Stimulated activated CD8-positive, alpha-beta memory T cell treated with anti-CD3 and anti-CD28 coated beads, Interleukin-7, amount 100 ng/mL, for 1 hour (primary cell): Measurements from ENCODE around the gene KIAA1210.
"Not testable (repeated sequence)": the region's sequence is repeated elsewhere in the genome, so short reads cannot be mapped to it uniquely, and the experiment has no call there.

Experiments used
- DNase-seq, 2 donors: peaks; one replicate each; pipeline ENCODE4 v3.0.0-alpha.2; 2020; ENCODE audit warnings: low read depth in 2 of 2

Gene KIAA1210

DNA sequence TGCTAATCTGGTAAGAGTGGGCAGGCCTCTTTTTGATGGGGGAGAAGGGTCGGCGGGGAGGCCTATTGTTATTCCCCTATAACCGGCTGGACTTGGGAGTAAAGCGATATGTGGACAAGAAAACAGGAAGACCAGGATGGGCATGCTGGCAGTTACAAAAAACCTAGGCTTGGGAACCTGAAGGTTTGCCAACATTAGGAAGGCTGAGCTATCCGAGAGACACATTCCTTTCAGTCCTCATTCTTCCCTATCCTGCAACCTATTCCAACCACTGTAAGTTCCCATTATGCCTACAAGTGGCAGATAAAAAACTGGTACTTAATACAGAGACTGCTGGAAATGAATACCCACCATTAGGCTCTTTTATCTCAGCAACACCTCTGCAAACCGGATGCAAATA, 87.2 kb downstream of the KIAA1210 start:
- no peak for DNase-seq

DNA sequence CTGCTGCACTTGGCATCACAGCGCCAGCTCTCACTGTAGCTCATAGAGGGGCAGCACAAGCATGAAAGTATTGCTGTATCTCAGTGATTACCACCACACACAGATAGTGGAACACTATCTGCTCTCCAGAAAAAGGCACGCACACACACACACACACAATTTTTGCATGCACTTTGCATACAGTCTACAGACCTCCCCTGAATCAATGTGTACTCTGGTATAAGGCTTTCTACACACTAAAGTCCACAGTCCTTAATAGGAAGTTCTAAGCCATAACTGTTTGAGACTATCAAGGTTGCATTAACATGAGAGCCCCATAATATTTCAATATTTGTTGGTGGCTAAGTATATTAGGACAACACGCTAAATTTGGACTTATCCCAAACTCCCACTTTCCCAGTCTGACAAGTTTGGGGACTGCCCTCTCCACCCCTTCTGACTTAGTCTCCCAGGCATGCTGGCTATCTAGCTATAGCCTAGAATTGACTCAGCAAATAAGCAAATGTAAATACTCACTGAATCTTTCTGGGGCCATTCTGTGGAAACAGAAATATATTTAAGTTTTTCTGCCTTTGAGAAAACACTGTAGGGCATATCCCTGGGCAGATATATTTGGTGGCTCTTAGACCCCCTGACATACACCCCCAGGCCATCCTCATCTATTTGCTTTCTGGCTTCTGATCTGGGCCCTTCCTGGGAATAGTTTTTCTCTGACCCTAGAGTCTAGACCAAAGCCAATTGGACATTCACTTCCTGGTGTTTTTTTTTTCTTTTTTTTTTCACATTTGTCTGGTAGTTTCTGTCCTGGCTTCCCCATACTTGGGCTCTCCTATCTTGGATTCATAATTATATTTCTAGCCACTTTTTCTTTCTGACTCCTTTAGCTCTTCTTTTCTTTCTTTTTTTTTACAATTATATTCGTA, 91.2 kb downstream of the KIAA1210 start:
- DNase-seq, result no peak

DNA sequence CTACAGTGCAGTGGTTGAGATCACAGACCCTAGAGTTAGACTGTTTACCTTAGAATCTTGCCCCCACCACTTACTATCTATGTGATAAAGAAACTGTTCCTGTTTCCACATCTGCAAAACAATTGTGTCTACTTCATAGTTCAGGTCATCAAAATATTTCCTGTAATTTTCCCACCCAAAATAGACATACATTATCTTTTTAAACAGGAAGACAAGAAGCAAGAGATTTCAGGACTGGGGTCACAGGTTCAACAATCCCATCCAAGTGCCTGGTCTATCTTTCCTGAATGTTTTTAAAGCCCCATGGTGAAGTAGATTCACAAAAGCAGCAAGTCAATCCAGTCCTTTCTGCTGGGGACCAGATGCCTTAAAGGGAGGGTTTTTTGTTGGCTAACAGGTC, 96.6 kb downstream of the KIAA1210 start:
- DNase-seq, result no peak

DNA sequence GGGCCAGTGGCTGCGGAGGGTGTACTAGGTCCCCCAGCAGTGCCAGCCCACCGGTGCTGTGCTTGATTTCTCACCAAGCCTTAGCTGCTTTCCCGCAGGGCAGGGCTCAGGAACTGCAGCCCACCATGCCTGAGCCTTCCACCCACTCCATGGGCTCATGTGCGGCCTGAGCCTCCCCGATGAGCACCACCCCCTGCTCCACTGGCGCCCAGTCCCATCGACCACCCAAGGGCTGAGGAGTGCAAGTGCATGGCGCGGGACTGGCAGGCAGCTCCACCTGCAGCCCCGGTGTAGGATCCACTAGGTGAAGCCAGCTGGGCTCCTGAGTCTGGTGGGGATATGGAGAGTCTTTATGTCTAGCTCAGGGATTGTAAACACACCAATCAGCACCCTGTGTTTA, 98.0 kb downstream of the KIAA1210 start:
- DNase-seq, result not testable (repeated sequence)

GRCh38 chrX:119028733-119029330, 98.8 kb downstream of the KIAA1210 start:
- no peak for DNase-seq
